Endothelial cell (in vitro differentiated cells): ENCODE measurements around the gene BLVRB. TPM values are rescaled to one million over a fixed set of nuclear protein-coding genes. Genes with fewer than 3 reads are reported as not detected.
"Not testable (repeated sequence)": the region's sequence is repeated elsewhere in the genome, so short reads cannot be mapped to it uniquely, and the experiment has no call there.

Experiments
- DNase-seq: peaks from one replicate; pipeline ENCODE4 v3.0.0; 2021; ENCODE audit warnings: low spot score
- H3K27ac Mint-ChIP-seq: one replicate; pipeline ENCODE4 v1.8.0; 2021; ENCODE audit warnings: mixed read lengths, inconsistent platforms; ENCODE audit not compliant: unreplicated experiment
- H3K27me3 Mint-ChIP-seq: one replicate; pipeline ENCODE4 v1.8.0; 2021; ENCODE audit warnings: mild to moderate bottlenecking, moderate library complexity, mixed read lengths, inconsistent platforms; ENCODE audit not compliant: unreplicated experiment
- H3K36me3 Mint-ChIP-seq: one replicate; pipeline ENCODE4 v1.8.0; 2021; ENCODE audit warnings: mild to moderate bottlenecking, low read depth, mixed read lengths, inconsistent platforms; ENCODE audit not compliant: unreplicated experiment
- H3K4me1 Mint-ChIP-seq: one replicate; pipeline ENCODE4 v1.8.0; 2021; ENCODE audit warnings: mild to moderate bottlenecking, mixed read lengths, inconsistent platforms; ENCODE audit not compliant: unreplicated experiment
- H3K4me3 Mint-ChIP-seq: one replicate; pipeline ENCODE4 v1.8.0; 2021; ENCODE audit warnings: mild to moderate bottlenecking, mixed read lengths, inconsistent platforms; ENCODE audit not compliant: unreplicated experiment
- H3K9me3 Mint-ChIP-seq: one replicate; pipeline ENCODE4 v1.8.0; 2021; ENCODE audit warnings: mixed read lengths, inconsistent platforms; ENCODE audit not compliant: unreplicated experiment
- total RNA-seq: library from RNA; stranded (reverse); fragmentation: NEBNext Ultra II Directional; extraction: Animal tissue kit (Norgen Biotek cat#: 25700); gene quantifications from one replicate; pipeline ENCODE4 v1.2.1, GENCODE V29; 2021; ENCODE audit not compliant: unreplicated experiment
- TF ChIP-seq, protein P1 (sequence below): fragments of 200-600 bp; sonication (generic); IDR thresholded peaks from one replicate; pipeline ENCODE4 v1.5.0; 2021; ENCODE audit warnings: antibody characterized with exemption; ENCODE audit not compliant: unreplicated experiment

The BLVRB gene
- total RNA-seq, 1 donor from 2014 or later: 17.5 TPM

DNA sequence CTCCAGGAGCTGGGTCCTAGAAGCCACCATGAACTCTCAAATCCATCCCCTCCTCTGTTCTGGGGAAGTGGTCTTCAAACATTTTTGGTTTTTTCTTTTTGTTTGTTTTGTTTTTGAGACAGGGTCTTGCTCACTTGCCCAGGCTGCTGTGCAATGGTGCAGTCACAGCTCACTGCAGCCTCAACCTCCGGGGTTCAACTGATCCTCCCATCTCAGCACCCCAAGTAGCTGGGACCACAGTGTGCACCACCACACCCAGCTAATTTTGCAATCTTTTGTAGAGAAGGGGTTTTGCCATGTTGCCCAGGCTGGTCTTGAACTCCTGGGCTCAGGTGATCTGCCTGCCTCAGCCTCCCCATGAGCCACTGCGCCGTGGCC is 7.0 kb downstream of the BLVRB start:
- Mint-ChIP-seq H3K27me3 (peaks cover 2% of the 10 kb centered on the region), H3K9me3 (no peaks in the 10 kb centered on the region), H3K27ac (no peak overlapping the region), H3K4me3 (no peak overlapping the region), H3K4me1 (no peaks in the 10 kb centered on the region), H3K36me3 (no peaks in the 10 kb centered on the region)
- DNase-seq: no peak
- TF ChIP-seq, protein P1, sequence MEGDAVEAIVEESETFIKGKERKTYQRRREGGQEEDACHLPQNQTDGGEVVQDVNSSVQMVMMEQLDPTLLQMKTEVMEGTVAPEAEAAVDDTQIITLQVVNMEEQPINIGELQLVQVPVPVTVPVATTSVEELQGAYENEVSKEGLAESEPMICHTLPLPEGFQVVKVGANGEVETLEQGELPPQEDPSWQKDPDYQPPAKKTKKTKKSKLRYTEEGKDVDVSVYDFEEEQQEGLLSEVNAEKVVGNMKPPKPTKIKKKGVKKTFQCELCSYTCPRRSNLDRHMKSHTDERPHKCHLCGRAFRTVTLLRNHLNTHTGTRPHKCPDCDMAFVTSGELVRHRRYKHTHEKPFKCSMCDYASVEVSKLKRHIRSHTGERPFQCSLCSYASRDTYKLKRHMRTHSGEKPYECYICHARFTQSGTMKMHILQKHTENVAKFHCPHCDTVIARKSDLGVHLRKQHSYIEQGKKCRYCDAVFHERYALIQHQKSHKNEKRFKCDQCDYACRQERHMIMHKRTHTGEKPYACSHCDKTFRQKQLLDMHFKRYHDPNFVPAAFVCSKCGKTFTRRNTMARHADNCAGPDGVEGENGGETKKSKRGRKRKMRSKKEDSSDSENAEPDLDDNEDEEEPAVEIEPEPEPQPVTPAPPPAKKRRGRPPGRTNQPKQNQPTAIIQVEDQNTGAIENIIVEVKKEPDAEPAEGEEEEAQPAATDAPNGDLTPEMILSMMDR: no peak

DNA sequence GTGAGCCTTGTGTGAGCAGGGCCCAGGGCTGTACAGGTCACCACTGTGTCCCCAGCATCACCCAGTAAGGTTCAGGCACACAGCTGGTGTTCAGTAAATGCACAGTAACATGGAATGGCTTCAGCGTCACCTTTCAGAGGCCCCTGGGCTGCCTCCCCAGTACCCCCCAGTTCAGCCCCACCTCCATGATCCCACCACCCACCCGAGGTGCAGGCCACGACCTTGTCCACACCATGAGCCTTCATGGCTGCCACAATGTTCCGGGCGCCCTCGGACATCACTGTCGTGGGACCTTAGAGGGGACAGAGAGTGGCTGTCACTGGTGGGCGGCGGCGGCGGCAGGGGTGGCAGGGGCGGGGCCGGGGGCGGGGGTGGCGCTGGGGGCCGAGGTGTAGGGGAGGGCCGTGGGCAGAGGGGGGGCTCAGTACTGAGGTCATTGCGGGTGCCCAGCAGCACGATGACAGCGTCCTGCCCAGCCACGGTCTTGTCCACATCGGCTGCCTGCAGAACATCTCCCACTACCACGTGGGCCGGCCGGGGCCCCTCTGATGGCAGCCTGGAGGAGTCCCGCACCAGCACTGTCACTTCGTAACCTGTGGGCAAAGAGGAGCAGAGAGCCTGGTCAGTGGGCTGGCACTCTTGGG is 7.5 kb downstream of the BLVRB start:
- DNase-seq: no peak
- Mint-ChIP-seq H3K9me3 (no peaks in the 10 kb centered on the region), H3K4me1 (no peaks in the 10 kb centered on the region), H3K36me3 (no peaks in the 10 kb centered on the region), H3K27me3 (peaks cover 2% of the 10 kb centered on the region), H3K27ac (no peak overlapping the region), H3K4me3 (no peak overlapping the region)
- TF ChIP-seq, protein P1: no peak

DNA sequence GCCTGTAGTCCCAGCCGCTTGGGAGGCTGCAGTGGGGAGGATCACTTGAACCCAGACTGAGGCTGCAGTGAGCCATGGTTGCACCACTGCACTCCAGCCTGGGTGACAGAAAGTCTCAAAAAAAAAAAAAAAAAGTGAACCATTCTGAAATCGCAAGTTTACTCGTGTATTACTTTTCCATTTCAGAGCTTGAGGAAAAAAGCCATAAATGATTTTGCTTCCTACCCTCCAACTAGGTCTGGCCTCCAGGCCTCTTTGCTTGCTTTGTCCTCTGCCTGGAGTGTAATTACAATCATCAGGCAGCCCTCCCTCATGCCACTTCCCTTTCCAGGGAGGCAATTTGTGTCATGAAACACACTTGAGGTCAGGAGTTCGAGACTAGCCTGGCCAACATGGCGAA is 8.5 kb downstream of the BLVRB start:
- peak overlapping the region; percentile 61 for H3K27ac Mint-ChIP-seq
- TF ChIP-seq, protein P1: no peak
- no peaks in the 10 kb centered on the region for H3K4me1 Mint-ChIP-seq
- no peak overlapping the region for H3K4me3 Mint-ChIP-seq
- H3K27me3 Mint-ChIP-seq: peaks cover 2% of the 10 kb centered on the region
- no peak for DNase-seq
- H3K36me3 Mint-ChIP-seq: no peaks in the 10 kb centered on the region
- H3K9me3 Mint-ChIP-seq: no peaks in the 10 kb centered on the region

DNA sequence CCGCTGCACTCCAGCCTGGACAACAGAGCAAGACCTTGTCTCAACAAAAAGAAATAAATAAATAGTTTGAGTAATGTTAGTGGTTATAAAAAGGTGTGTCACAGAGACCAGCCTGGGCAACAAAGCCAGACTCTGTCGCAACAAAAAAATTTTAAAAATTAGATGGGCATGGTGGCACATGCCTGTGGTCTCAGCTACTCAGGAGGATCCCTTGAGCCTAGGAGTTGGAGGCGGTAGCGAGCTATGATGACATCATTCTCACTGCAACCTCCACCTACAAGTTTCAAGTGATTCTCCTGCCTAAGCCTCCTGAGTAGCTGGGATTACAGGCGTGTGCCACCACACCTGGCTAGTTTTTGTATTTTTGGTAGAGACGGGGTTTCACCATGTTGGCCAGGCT is 11.6 kb downstream of the BLVRB start:
- H3K36me3 Mint-ChIP-seq, H3K27ac Mint-ChIP-seq, H3K4me3 Mint-ChIP-seq: not testable (repeated sequence)

DNA sequence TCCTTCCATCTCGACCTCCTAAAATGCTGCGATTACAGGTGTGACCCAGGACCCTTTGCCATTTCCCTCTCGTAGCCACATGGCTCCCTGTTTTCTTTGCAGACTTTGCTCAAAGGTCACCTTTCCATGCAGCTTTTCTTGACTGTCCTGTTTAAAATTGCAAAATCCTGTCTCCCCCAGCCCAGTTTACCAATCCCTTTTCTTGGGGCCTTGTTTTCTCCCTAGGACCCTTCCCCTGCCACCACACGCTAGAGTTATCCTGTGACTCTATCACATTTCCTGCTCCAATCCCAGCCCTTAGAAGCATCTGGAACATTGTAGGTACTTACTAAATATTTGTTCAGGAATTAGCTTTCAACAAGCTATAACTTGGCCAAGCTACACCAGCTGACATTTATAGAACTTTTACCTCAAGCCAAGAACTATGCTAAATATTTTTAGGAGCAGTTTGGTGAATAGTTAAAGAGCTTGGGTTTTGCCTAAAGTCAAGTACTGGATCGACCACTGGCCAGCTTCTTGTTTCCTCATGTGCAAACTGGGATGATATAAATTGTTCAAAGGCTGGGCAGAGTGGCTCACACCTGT is 12.3 kb downstream of the BLVRB start:
- no peaks in the 10 kb centered on the region for H3K9me3 Mint-ChIP-seq
- no peak overlapping the region for H3K27ac Mint-ChIP-seq
- H3K4me1 Mint-ChIP-seq: no peaks in the 10 kb centered on the region
- DNase-seq: no peak
- no peaks in the 10 kb centered on the region for H3K36me3 Mint-ChIP-seq
- TF ChIP-seq, protein P1: no peak
- peaks cover 2% of the 10 kb centered on the region for H3K27me3 Mint-ChIP-seq
- H3K4me3 Mint-ChIP-seq: no peak overlapping the region

More for the DNA sequence above, 11.6 kb downstream of the BLVRB start:
- H3K4me1 Mint-ChIP-seq, H3K27me3 Mint-ChIP-seq, DNase-seq, H3K9me3 Mint-ChIP-seq: not testable (repeated sequence)
